Activated CD4-positive, alpha-beta T cell treated with anti-CD3 and anti-CD28 coated beads for 36 hours (primary cell): ENCODE results near the gene FASTK. TPM values are rescaled to one million over a fixed set of nuclear protein-coding genes. Genes with fewer than 3 reads are reported as not detected.

ENCODE experiments used
- ATAC-seq: fragments of 200-7000 bp; cut with Tn5 transposase; one replicate; pipeline ENCODE4 v1.10.0; 2021; ENCODE audit warnings: mild to moderate bottlenecking, moderate library complexity
- CTCF ChIA-PET: fragments of 350-600 bp; sonication (Branson Sonifier 250); formaldehyde crosslinking; loops from one replicate; lab custom pipeline; 2021; ENCODE audit warnings: antibody characterized with exemption; lab: Charles Lee
- POLR2A ChIA-PET: fragments of 350-600 bp; sonication (Branson Sonifier 250); formaldehyde crosslinking; loops from one replicate; lab custom pipeline; 2021; ENCODE audit warnings: antibody characterized with exemption, inconsistent platforms; lab: Charles Lee
- DNase-seq: peaks from one replicate; pipeline ENCODE4 v3.0.0-alpha.2; 2020
- H3K27ac Mint-ChIP-seq: one replicate; pipeline ENCODE4 v1.8.0; 2021; ENCODE audit warnings: mixed read lengths
- H3K27me3 Mint-ChIP-seq: one replicate; pipeline ENCODE4 v1.8.0; 2021; ENCODE audit warnings: mixed read lengths
- H3K36me3 Mint-ChIP-seq: one replicate; pipeline ENCODE4 v1.8.0; 2021; ENCODE audit warnings: low read depth, mixed read lengths
- H3K4me1 Mint-ChIP-seq: one replicate; pipeline ENCODE4 v1.8.0; 2021; ENCODE audit warnings: mixed read lengths
- H3K4me3 Mint-ChIP-seq: one replicate; pipeline ENCODE4 v1.8.0; 2021; ENCODE audit warnings: mild to moderate bottlenecking, moderate library complexity, mixed read lengths
- H3K9me3 Mint-ChIP-seq: one replicate; pipeline ENCODE4 v1.8.0; 2021; ENCODE audit warnings: low read depth, mixed read lengths
- intact Hi-C, 2 experiments: fragments of 100-400 bp; cut with DNase I in 1 of 2; cut with micrococcal nuclease in 1 of 2; formaldehyde crosslinking; loops; one replicate each; pipeline versions ENCODE4 v1.14.2 to v1.15.1; 2022 to 2024; cut with DNase I, micrococcal nuclease
- total RNA-seq, 2 experiments: library from RNA; stranded (reverse); gene quantifications; one replicate each; pipeline ENCODE4 v1.2.3, GENCODE V29; 2021

Gene FASTK
- total RNA-seq, 2 experiments from 2014 or later: 56.6 to 56.7 TPM

DNA sequence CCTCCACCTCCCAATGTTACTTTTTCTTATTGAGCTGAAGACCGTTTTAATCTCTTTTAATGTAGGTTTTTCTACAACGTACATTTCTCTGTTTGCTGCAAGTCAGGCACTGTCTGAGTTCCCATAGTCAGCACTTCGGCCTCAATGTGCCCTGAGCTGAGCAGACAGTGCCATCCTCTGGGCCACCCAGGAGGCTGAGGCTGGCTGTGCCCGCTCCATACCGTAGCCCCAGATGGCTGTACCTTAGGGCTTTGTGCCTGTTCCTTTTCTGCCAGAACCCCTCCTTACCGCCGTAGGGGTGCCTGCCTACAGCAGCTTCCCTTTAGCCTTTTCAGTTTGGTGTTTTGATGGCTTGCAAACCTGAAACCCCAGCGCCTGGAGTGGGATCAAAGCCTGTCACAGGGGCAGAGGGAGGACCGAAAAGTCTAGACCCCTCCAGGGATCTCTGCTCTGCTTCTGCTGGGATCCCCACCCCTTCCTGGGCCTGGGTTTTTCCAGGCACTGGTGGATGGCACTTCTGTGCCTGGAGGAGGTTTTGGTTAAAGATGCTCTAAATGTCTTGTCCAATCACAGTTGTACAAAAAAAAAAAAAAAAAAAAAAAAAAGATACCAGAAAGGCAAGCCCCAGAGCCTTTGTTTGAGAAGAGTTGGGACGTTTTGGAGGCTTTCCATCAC, 14.7 kb upstream of the FASTK start:
- Mint-ChIP-seq H3K36me3 (no peaks in the 10 kb centered on the region), H3K4me1 (peaks cover 9% of the 10 kb centered on the region), H3K27me3 (no peaks in the 10 kb centered on the region), H3K9me3 (no peaks in the 10 kb centered on the region), H3K27ac (no peak overlapping the region), H3K4me3 (no peak overlapping the region)
- POLR2A ChIA-PET: no interaction called here
- DNase-seq (no peak), ATAC-seq (peak; percentile 39)
- intact Hi-C loops: loop anchor here (2.0 to 5.0 kb wide), 2 partner anchors 16 to 318 kb away; no protein-coding TSS in a partner anchor
- CTCF ChIA-PET: interaction anchor here (0.6 to 1.3 kb wide), 5 partner anchors 17 to 197 kb away, joined by 3 to 4 read pairs (median 3); no protein-coding TSS in a partner anchor

- ChIA-PET CTCF (interaction anchor here (0.6 to 1.9 kb wide), 6 partner anchors 12 to 196 kb away, joined by 3 to 6 read pairs (median 4); partner anchors contain the start of gene TMUB1), POLR2A (no interaction called here)
- no peak overlapping the region for H3K4me3 Mint-ChIP-seq
- H3K9me3 Mint-ChIP-seq: no peaks in the 10 kb centered on the region
- H3K4me1 Mint-ChIP-seq: peaks cover 9% of the 10 kb centered on the region
- ATAC-seq (no peak), DNase-seq (no peak)
- H3K27me3 Mint-ChIP-seq: no peaks in the 10 kb centered on the region
- intact Hi-C loops: loop anchor here (2.0 to 5.0 kb wide), 2 partner anchors 16 to 317 kb away; no protein-coding TSS in a partner anchor
- no peak overlapping the region for H3K27ac Mint-ChIP-seq
- no peaks in the 10 kb centered on the region for H3K36me3 Mint-ChIP-seq
These were observed 14.1 kb upstream of the FASTK start for GRCh38 chr7:151094675-151095074.

DNA sequence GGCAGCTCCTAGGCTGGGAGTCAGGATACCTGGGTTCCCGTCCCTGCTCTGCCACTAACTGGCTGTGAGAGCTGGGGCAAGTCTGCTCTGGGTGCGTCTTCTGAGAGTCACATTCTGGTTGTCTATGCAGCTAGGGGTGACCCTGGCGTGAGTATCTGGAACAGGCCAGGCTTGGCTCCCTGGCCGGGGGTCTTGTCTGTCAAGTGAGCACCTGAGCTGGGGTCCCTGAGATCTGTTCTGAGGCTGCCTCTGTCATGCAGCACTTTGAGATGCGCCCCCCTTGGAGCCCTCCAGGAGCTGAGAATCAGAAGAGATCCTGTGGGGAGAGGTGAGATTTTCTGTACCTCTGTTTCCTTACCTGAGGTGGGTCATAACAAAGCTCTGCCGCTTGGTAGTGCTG, 13.1 kb upstream of the FASTK start:
- POLR2A ChIA-PET: no interaction called here
- no peak for ATAC-seq
- intact Hi-C loops: loop anchor here in 1 of 2 experiments (2.0 kb wide), 1 partner anchor 17 kb away; no protein-coding TSS in a partner anchor
- H3K4me1 Mint-ChIP-seq: peaks cover 15% of the 10 kb centered on the region
- H3K4me3 Mint-ChIP-seq: no peak overlapping the region
- CTCF ChIA-PET: interaction anchor here (0.7 to 1.9 kb wide), 9 partner anchors 9 to 195 kb away, joined by 3 to 6 read pairs (median 4); partner anchors contain the start of gene TMUB1
- DNase-seq: no peak
- no peaks in the 10 kb centered on the region for H3K9me3 Mint-ChIP-seq
- no peaks in the 10 kb centered on the region for H3K27me3 Mint-ChIP-seq
- no peaks in the 10 kb centered on the region for H3K36me3 Mint-ChIP-seq
- H3K27ac Mint-ChIP-seq: no peak overlapping the region

DNA sequence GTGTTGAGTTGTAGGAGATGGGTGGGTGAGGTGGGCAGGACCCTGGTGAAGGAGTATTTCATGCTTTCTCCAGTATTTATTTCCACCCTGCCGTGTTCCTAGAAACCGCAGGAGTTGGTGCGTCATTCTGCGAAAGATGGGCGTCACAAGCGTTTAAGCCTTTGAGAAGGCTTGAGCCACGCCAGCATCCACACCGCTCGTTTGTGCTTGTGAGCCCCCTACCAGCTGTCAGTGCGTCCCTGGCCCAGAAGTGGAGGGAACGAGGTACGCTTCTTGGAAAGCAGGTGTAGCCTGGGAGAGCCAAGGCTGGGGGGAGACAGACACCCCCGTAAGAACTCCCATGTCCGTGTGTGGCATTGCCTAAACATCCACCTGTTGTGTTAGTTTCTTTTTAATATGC, 11.4 kb upstream of the FASTK start:
- CTCF ChIA-PET: interaction anchor here (0.7 to 1.1 kb wide), 3 partner anchors 23 to 32 kb away, joined by 3 read pairs; no protein-coding TSS in a partner anchor
- Mint-ChIP-seq H3K27ac (no peak overlapping the region), H3K36me3 (no peaks in the 10 kb centered on the region), H3K4me3 (no peak overlapping the region), H3K27me3 (no peaks in the 10 kb centered on the region), H3K4me1 (peaks cover 24% of the 10 kb centered on the region), H3K9me3 (no peaks in the 10 kb centered on the region)
- intact Hi-C loops: no loop called here
- ATAC-seq (no peak), DNase-seq (no peak)
- POLR2A ChIA-PET: no interaction called here

DNA sequence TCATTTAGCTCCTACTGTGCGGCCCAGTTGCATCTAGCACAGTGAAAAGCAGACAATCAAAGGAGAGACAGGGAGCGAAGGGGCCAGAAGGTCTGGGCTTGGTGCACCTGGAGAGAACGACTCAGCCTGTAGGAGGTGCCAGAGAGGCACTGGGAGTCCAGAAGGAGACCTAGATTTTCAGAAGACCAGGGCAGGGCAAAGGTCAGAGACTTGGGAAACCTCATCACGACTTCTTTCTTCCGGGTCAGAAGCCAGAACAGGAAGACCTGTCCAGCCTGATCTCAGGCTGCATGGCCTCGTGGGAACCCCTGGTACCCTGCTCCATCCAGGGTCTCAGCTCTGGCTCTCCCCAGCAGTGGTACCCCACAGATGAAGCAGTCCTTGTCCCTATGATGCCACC, 10.8 kb upstream of the FASTK start:
- peaks cover 24% of the 10 kb centered on the region for H3K4me1 Mint-ChIP-seq
- no peak overlapping the region for H3K4me3 Mint-ChIP-seq
- no peaks in the 10 kb centered on the region for H3K36me3 Mint-ChIP-seq
- H3K27ac Mint-ChIP-seq: no peak overlapping the region
- DNase-seq: peak; percentile 57
- no peaks in the 10 kb centered on the region for H3K9me3 Mint-ChIP-seq
- POLR2A ChIA-PET: no interaction called here
- no peaks in the 10 kb centered on the region for H3K27me3 Mint-ChIP-seq
- intact Hi-C loops: no loop called here
- CTCF ChIA-PET: interaction anchor here (0.9 to 1.1 kb wide), 3 partner anchors 15 to 25 kb away, joined by 3 read pairs; no protein-coding TSS in a partner anchor
- peak; percentile 29 for ATAC-seq

DNA sequence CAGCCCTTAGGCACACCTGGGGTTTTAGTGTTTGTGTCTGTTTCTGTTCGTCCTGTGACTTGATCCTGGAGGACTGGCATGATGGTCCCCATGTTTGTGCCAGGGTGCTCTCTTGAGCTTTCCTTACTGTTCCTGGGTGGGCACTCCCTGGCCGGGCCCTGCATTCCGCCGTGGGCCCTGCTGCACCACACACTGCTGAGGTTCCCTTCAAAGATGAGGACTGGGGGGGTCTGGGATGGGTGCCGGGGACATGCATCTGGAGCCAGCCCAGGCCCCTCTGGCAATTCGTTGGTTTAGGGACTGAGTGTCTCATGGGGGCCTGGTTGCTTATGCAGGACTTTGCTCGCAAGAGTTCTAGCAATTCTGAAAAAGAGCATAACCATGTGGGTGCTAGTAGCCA, 10.4 kb upstream of the FASTK start:
- no peak overlapping the region for H3K27ac Mint-ChIP-seq
- DNase-seq (no peak), ATAC-seq (no peak)
- intact Hi-C loops: no loop called here
- peaks cover 22% of the 10 kb centered on the region for H3K4me1 Mint-ChIP-seq
- ChIA-PET CTCF (interaction anchor here (0.9 to 1.5 kb wide), 6 partner anchors 15 to 107 kb away, joined by 3 to 4 read pairs (median 3); no protein-coding TSS in a partner anchor), POLR2A (no interaction called here)
- no peaks in the 10 kb centered on the region for H3K27me3 Mint-ChIP-seq
- no peaks in the 10 kb centered on the region for H3K36me3 Mint-ChIP-seq
- no peak overlapping the region for H3K4me3 Mint-ChIP-seq
- H3K9me3 Mint-ChIP-seq: no peaks in the 10 kb centered on the region

DNA sequence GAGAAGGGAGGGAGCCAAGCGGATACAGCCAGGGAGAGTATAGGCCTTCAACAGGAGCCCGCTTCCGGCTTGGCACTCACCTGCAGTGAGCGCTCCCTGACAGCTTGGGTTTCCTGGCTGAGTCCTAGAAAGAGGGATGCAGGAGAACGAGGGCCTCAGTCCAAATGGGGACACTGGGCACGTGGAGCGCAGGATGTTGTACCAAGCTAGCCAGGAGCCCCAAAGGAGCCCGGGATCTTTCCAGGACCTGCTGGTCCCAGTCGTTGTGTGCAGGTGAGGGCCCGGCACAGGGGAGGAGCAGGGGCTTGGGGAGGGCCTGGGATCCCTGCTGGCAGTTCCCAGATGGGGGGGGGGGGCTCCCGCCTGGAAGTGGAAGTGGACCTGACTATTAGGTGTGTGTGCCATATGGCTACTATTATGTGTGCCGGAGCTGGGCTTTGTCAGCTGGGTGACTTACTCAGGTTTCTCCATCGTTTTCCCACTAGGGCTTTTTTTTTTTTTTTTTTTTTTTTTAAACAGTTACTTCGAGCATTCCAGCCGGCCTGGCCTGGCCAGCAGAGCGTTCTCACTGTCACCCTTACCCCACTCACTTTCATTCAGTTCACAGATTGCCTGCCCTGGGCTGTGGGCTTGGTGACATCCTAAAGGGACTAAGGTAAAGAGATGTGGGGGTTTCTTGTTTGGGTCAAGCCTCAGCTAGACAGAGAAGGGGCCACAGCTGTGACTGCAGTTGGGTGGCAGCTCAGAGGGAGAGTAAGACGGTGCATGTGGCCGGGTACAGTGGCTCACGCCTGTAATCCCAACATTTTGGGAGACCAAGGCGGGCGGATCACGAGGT, 9.5 kb upstream of the FASTK start:
- ChIA-PET CTCF (interaction anchor here (0.6 to 2.6 kb wide), 6 partner anchors 14 to 106 kb away, joined by 3 to 17 read pairs (median 3); no protein-coding TSS in a partner anchor), POLR2A (no interaction called here)
- no peak overlapping the region for H3K27ac Mint-ChIP-seq
- ATAC-seq (no peak), DNase-seq (no peak)
- no peak overlapping the region for H3K4me3 Mint-ChIP-seq
- H3K9me3 Mint-ChIP-seq: no peaks in the 10 kb centered on the region
- intact Hi-C loops: loop anchor here in 1 of 2 experiments (10.0 kb wide), 2 partner anchors 575 to 1375 kb away; partner anchors contain the start of gene GIMAP7
- peaks cover 2% of the 10 kb centered on the region for H3K27me3 Mint-ChIP-seq
- peaks cover 29% of the 10 kb centered on the region for H3K4me1 Mint-ChIP-seq
- no peaks in the 10 kb centered on the region for H3K36me3 Mint-ChIP-seq

- H3K36me3 Mint-ChIP-seq: no peaks in the 10 kb centered on the region
- H3K4me1 Mint-ChIP-seq: peaks cover 29% of the 10 kb centered on the region
- no peak for ATAC-seq
- peak; percentile 30 for DNase-seq
- no peaks in the 10 kb centered on the region for H3K9me3 Mint-ChIP-seq
- H3K27me3 Mint-ChIP-seq: peaks cover 7% of the 10 kb centered on the region
- H3K4me3 Mint-ChIP-seq: peak overlapping the region; percentile 81
- H3K27ac Mint-ChIP-seq: peak overlapping the region; percentile 16
- POLR2A ChIA-PET: interaction anchor here (0.6 kb wide), 1 partner anchor 8 kb away, joined by 3 read pairs; the partner anchor contains the start of gene FASTK
- intact Hi-C loops: loop anchor here in 1 of 2 experiments (10.0 kb wide), 2 partner anchors 574 to 1374 kb away; partner anchors contain the start of gene GIMAP7
- CTCF ChIA-PET: interaction anchor here (0.6 to 2.6 kb wide), 9 partner anchors 22 to 130 kb away, joined by 3 to 17 read pairs (median 3); partner anchors contain the start of gene ABCB8
These were observed 8.5 kb upstream of the FASTK start for GRCh38 chr7:151088856-151089699.

DNA sequence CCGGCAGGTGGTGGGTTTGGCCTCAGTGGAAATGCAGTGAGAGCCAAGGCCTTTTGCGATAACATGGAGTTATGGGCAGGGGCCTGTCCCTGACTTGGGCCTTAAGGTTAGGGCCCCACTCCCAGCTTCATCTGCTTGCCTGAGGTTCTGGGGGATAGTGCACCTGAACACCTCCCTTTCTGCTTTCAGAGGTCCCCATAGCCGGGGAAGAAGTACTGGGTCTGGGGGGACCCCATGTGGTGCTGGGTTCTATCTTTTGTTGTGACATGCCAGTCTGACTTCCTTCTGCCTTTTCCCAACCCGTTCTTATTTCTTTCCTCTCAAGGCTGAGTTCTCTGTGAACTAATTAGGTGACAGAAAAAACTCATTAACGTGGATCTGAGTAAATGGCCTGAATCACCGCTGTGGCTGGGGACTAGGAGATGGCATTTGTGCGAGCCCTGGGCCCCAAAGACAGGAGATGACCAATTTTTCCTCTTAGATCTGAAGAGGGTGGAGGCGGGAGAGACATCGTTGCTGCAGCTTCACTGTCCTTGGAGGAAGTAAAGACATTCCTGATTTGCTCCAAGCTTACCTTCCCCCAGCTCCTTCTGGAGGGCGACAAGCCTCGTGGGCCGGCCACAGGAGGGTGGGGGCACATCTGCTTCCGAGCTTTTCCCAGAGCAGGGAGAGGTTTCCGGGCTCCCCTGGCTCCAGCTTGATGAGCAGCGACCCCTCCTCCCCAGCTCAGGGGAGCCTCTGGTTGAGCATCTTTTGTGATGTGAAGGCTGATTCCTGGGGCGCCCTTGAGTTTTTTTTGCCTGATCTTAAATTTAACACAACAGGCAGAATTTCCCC, 7.6 kb upstream of the FASTK start:
- intact Hi-C loops: loop anchor here in 1 of 2 experiments (10.0 kb wide), 2 partner anchors 573 to 1373 kb away; partner anchors contain the start of gene GIMAP7
- POLR2A ChIA-PET: no interaction called here
- DNase-seq: no peak
- Mint-ChIP-seq H3K4me1 (peaks cover 29% of the 10 kb centered on the region), H3K27ac (peak overlapping the region; percentile 24), H3K4me3 (peak overlapping the region; percentile 81), H3K27me3 (peaks cover 7% of the 10 kb centered on the region), H3K9me3 (no peaks in the 10 kb centered on the region), H3K36me3 (no peaks in the 10 kb centered on the region)
- CTCF ChIA-PET: interaction anchor here (0.6 to 2.6 kb wide), 10 partner anchors 8 to 156 kb away, joined by 3 to 17 read pairs (median 4); partner anchors contain the start of gene ABCB8
- no peak for ATAC-seq
